SU-DHL-6 (cell line): ENCODE data around the gene DROSHA.

Experiments used
- H2AFZ ChIP-seq: fragments of 200-600 bp; sonication (generic); 2 replicates; pipeline ENCODE4 v1.6.1; 2014; ENCODE audit warnings: low read depth, mild to moderate bottlenecking, moderate library complexity, mixed read lengths, antibody characterized with exemption, low read length; ENCODE audit not compliant: severe bottlenecking
- H3F3A ChIP-seq: fragments of 200-600 bp; shearing (Covaris generic); 2 replicates; pipeline ENCODE4 v1.6.0; 2016; ENCODE audit warnings: antibody characterized with exemption, mild to moderate bottlenecking; ENCODE audit not compliant: insufficient read depth
- H3K27ac ChIP-seq: fragments of 200-600 bp; sonication (generic); 2 replicates; pipeline ENCODE4 v1.5.1; 2016; ENCODE audit warnings: low read depth, mild to moderate bottlenecking, low read length, moderate library complexity, mixed read lengths
- H3K27me3 ChIP-seq: fragments of 200-600 bp; sonication (generic), shearing (Covaris generic); 2 replicates; pipeline ENCODE4 v1.6.0; 2014; ENCODE audit warnings: mild to moderate bottlenecking, low read length
- H3K36me3 ChIP-seq: fragments of 200-600 bp; sonication (generic); 2 replicates; pipeline ENCODE4 v1.6.1; 2014; ENCODE audit warnings: mild to moderate bottlenecking, low read length, mixed read lengths
- H3K4me2 ChIP-seq: fragments of 300-600, 200-600 bp; shearing (Covaris generic), sonication (generic); 2 replicates; pipeline ENCODE4 v1.6.0; 2014; ENCODE audit warnings: low read length, low read depth, mild to moderate bottlenecking; ENCODE audit not compliant: poor library complexity, severe bottlenecking
- H3K4me3 ChIP-seq: fragments of 200-600 bp; sonication (generic); 2 replicates; pipeline ENCODE4 v1.5.1; 2014; ENCODE audit warnings: antibody characterized with exemption, low read length, mild to moderate bottlenecking, mixed read lengths; ENCODE audit not compliant: insufficient read depth, poor library complexity, severe bottlenecking
- H3K79me2 ChIP-seq: fragments of 200-600 bp; sonication (generic); 2 replicates; pipeline ENCODE4 v1.6.1; 2014; ENCODE audit warnings: mild to moderate bottlenecking, low read length, moderate library complexity; ENCODE audit not compliant: insufficient read depth
- H3K9ac ChIP-seq: fragments of 200-600 bp; sonication (generic); 2 replicates; pipeline ENCODE4 v1.7.0; 2014; ENCODE audit warnings: mild to moderate bottlenecking, low read length
- H3K9me2 ChIP-seq: fragments of 200-600 bp; sonication (generic); replicated peaks from 2 replicates; pipeline ENCODE4 v1.6.1; 2014; ENCODE audit warnings: low read length; ENCODE audit not compliant: insufficient read depth
- H3K9me3 ChIP-seq: fragments of 200-600 bp; sonication (generic); 2 replicates; pipeline ENCODE4 v1.6.1; 2014; ENCODE audit warnings: low read length, mixed read lengths; ENCODE audit not compliant: insufficient read depth
- H4K20me1 ChIP-seq: fragments of 200-600 bp; sonication (generic); 2 replicates; pipeline ENCODE4 v1.6.1; 2014; ENCODE audit warnings: low read depth, mild to moderate bottlenecking, antibody characterized with exemption, low read length, moderate library complexity, mixed read lengths
- EZH2phosphoT487 ChIP-seq: fragments of 200-600 bp; sonication (generic), shearing (Covaris generic); conservative IDR thresholded peaks from 2 replicates; pipeline ENCODE4 v1.6.1; 2018; ENCODE audit warnings: mild to moderate bottlenecking, antibody characterized with exemption, low read length, moderate library complexity, mixed read lengths
- TF ChIP-seq, protein P1 (sequence below): fragments of 200-600 bp; sonication (generic); IDR thresholded peaks from one replicate; pipeline ENCODE4 v1.5.1; 2017; ENCODE audit warnings: antibody characterized with exemption, mild to moderate bottlenecking, low read length, moderate library complexity; ENCODE audit not compliant: insufficient read depth, poor library complexity, severe bottlenecking

The DROSHA gene

DNA sequence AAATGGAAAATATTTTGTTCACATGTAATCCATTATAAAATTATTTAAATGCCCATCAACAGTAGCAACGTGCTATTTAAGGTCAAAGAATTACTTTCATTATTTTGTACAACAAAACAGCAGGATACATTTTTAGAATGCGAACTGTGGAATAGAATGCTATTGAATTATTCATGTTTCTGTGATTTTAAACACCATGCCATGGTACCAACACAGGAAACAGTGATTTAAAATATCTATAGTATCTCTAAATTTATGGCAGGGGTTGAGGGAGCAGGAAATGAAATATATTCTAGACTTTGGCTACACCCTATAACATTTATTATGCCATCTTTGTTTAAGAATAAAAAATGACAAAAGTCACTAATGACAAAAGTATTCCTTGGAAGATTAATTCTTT is 62.4 kb downstream of the DROSHA start:
- H3K36me3 ChIP-seq = peaks cover 44% of the 10 kb centered on the region
- H3K9ac ChIP-seq = no peak overlapping the region
- no peaks in the 10 kb centered on the region for H3K27me3 ChIP-seq
- no peak overlapping the region for H3K27ac ChIP-seq
- H3K4me2 ChIP-seq = no peak overlapping the region
- no peak overlapping the region for H2AFZ ChIP-seq
- no peaks in the 10 kb centered on the region for H3K9me2 ChIP-seq
- H3K9me3 ChIP-seq = no peaks in the 10 kb centered on the region
- H4K20me1 ChIP-seq = no peaks in the 10 kb centered on the region
- H3K79me2 ChIP-seq = no peaks in the 10 kb centered on the region
- H3K4me3 ChIP-seq = no peak overlapping the region
- H3F3A ChIP-seq = no peaks in the 10 kb centered on the region
- TF ChIP-seq EZH2phosphoT487 = no peak
- TF ChIP-seq, protein P1, sequence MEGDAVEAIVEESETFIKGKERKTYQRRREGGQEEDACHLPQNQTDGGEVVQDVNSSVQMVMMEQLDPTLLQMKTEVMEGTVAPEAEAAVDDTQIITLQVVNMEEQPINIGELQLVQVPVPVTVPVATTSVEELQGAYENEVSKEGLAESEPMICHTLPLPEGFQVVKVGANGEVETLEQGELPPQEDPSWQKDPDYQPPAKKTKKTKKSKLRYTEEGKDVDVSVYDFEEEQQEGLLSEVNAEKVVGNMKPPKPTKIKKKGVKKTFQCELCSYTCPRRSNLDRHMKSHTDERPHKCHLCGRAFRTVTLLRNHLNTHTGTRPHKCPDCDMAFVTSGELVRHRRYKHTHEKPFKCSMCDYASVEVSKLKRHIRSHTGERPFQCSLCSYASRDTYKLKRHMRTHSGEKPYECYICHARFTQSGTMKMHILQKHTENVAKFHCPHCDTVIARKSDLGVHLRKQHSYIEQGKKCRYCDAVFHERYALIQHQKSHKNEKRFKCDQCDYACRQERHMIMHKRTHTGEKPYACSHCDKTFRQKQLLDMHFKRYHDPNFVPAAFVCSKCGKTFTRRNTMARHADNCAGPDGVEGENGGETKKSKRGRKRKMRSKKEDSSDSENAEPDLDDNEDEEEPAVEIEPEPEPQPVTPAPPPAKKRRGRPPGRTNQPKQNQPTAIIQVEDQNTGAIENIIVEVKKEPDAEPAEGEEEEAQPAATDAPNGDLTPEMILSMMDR = no peak

DNA sequence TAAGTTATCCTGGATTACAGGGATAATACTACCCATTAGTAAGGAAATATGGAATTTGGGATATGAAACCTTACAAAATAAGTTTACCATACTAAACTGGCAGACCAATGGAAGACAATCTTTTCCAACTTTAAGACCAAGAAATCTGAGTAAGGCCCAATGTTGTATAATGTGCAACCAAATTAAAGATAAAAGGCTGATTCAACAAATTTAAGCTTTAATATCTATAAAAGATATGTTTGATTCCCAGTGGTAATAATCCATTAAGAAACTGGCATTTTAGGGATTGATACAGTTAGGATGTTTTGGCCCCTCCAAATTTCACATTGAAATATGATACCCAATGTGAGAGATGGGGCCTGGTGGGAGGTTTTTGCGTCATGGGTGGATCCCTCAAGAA is 66.6 kb downstream of the DROSHA start:
- Histone ChIP-seq H3K36me3 (peaks cover 82% of the 10 kb centered on the region), H3K27ac (no peak overlapping the region), H3K9me2 (no peaks in the 10 kb centered on the region), H2AFZ (no peak overlapping the region), H3K4me2 (no peak overlapping the region), H3K9ac (no peak overlapping the region), H4K20me1 (no peaks in the 10 kb centered on the region), H3K4me3 (no peak overlapping the region), H3F3A (no peaks in the 10 kb centered on the region), H3K27me3 (no peaks in the 10 kb centered on the region), H3K9me3 (peaks cover 14% of the 10 kb centered on the region; the same call in 1 of the 2 replicates), H3K79me2 (no peaks in the 10 kb centered on the region)
- no peak for TF ChIP-seq EZH2phosphoT487
- TF ChIP-seq, protein P1 = no peak

DNA sequence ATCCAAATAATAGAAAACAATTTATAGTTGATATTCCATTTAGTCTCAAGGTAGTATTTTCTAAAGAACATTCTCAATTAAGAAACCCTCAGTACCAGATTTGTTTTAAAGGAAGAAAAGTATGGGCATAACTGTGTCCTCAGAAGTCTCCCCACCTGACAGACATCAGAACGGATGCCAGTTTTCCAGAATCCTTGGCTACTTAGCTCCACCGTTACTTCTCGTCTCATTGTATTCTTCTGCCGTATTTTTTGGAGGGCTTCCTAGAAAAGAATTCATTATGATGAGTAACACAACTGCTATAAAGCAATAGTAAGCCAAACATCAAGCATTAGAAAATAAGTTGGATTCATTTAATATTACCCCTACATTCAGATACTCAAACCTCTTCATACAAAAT is 67.8 kb downstream of the DROSHA start:
- Histone ChIP-seq H3K27ac (no peak overlapping the region), H3K4me3 (no peak overlapping the region), H3F3A (no peaks in the 10 kb centered on the region), H3K9me2 (no peaks in the 10 kb centered on the region), H3K4me2 (no peak overlapping the region), H3K27me3 (no peaks in the 10 kb centered on the region), H3K9ac (no peak overlapping the region), H3K9me3 (peaks cover 14% of the 10 kb centered on the region; the same call in 1 of the 2 replicates), H4K20me1 (no peaks in the 10 kb centered on the region), H3K36me3 (peaks cover 84% of the 10 kb centered on the region), H3K79me2 (no peaks in the 10 kb centered on the region), H2AFZ (no peak overlapping the region)
- TF ChIP-seq, protein P1 = no peak
- TF ChIP-seq EZH2phosphoT487 = no peak

DNA sequence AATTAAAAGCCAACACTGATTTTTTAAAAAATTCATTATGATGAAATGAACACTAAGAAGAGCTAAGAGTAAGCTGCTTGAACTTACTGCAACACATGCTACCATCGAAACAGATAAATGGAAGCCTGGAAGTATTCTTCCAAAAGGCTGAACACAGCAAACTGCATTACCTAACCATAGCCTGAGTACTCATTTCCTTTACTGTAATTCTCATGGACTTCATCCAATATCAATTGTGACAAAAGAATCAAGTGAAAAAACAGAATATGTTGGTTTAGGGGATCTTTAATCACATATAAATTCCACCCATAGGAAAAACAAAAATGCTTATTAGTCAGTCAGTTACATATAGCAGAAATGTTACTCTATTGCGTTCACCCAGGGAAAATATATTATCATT is 68.5 kb downstream of the DROSHA start:
- no peak overlapping the region for H3K27ac ChIP-seq
- H2AFZ ChIP-seq = no peak overlapping the region
- H3K27me3 ChIP-seq = no peaks in the 10 kb centered on the region
- no peak overlapping the region for H3K4me2 ChIP-seq
- H3K9me2 ChIP-seq = no peaks in the 10 kb centered on the region
- TF ChIP-seq EZH2phosphoT487 = no peak
- TF ChIP-seq, protein P1 = no peak
- H3K9ac ChIP-seq = no peak overlapping the region
- no peak overlapping the region for H3K4me3 ChIP-seq
- H3K9me3 ChIP-seq = peaks cover 14% of the 10 kb centered on the region; the same call in 1 of the 2 replicates
- H3K79me2 ChIP-seq = no peaks in the 10 kb centered on the region
- no peaks in the 10 kb centered on the region for H3F3A ChIP-seq
- H4K20me1 ChIP-seq = no peaks in the 10 kb centered on the region
- H3K36me3 ChIP-seq = peaks cover 90% of the 10 kb centered on the region
